Hematopoietic multipotent progenitor cell treated with erythropoietin and hydrocortisone succinate and interleukin-3 and kit ligand, for 8 days (in vitro differentiated cells): ENCODE results near the gene ANKRD63.
A peak's percentile ranks its signal among the peaks of the same experiment; 100 is the strongest.

Source experiments
- DNase-seq: peaks from one replicate; pipeline ENCODE4 v3.0.0-alpha.2; 2015

ANKRD63 gene

DNA sequence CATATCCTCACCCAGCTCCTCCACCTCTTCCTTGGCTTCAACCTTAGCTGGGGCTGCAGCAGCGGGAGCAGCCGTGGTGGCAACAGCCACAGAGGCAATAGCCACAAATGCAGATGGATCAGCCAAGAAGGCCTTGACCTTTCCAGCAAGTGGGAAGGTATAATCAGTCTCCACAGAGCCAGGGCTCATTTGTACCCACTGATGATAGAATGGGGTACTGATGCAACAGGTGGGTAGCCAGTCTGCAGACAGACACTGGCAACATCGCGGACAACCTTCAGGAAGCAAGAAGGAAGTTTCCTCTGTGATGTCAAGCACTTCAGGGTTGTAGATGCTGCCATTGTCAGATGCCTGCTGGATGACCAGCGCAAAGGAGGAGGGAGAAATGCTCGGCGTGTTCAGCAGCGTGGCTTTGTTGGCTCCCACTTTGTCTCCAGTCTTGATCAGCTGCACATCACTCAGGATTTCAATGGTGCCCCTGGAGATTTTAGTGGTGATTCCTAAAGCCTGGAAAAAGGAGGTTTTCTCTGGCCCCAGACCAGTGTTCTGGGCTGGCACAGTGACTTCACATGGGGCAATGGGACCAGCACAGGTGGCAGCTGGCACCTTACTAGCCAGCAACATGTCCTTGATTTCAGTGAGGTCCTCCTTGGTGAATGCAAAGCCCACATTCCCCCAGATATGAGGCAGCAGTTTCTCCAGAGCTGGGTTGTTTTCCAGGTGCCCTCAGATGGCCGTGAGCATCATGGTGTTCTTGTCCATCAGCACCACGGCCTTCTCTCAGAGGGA is 29.7 kb upstream of the ANKRD63 start:
- DNase-seq, result no peak

DNA sequence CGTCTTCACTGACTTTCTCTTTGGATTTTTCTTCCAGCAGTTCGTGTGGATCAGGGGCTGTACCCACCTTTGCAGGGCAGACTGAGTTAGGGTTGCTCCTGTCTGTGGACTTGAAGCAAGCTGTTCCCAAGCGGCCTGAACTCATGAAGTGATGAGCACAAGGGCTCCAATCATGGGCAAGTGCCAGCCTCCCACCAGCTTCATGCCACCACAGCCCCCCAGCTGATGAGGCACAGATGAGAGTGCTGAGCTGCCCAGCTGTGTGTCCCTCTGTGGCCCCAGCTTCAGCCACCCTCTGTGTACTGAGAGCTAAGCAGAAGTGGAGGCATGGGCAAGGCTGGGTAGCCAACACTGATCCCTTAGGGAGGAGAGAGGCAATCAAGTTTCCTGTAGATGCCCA is 28.1 kb upstream of the ANKRD63 start:
- DNase-seq, result no peak

DNA sequence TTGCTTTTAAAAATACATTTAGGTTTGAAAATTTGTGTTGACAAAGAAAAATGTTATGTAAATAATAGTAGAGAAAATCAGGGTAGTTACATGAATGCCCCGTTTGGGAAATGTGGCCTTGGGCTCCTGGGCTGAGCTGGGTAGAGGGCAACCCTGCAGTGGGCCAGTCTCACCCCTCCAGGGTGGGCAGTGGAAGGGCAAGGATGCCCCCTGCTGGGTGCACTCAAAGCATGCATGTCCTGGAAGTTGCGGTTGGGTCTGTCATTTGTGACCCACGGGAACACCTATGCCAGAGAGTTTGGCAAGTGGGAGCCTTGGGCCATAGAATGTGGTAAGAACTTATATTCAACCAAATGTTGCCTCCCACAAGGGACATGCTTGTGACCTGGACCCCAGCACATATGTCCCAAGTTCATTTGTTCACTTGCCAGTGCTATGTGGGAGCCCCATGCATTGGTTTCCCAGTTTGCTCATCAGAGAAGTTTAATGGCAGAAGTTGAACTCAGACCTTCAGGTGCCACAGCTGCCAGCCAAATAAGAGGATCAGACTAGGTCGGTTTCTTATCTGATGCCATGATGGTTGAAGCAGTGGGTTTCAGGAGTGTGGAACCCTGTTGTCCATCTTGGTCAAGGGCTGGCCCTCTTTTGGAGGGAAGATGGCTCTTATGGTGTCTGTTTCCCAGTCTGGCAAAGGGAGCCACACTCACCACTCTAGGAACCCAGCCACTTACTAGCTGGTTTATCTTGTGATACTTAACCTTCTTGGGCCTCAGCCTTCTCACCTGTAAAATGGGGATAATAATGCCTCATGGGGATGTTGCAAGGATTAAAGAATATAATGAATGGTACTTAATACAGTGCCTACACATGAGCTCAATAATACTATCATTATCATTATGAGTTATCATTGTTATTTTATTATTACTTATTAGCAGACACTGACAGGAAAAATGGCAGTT is 27.4 kb upstream of the ANKRD63 start:
- peak; percentile 77 for DNase-seq

DNA sequence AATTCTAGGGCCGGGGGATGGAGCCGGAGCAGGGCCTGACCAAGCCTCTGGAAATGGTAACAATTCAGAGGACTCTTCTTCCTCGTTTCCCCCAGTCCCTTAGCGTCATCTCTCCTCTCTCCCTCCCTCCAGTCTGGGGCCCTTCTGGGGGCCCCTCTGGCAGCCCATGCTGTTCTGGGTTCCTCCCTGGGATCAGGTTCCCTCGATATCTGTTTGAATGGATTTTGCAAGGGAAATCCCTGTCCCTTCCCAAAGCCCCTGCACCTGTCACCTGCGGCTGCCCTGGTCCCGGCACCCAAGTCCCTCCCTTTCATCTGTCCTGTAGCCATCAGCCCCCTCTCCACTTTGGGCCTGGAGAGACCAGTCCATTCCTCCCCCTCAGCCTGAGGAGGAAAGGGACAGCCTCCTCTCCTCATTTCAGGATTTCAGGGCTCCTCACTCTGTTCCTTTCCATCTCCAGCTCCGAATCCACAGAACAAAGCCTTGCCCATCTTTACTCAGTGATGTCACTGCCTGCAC is 26.5 kb upstream of the ANKRD63 start:
- DNase-seq, result no peak

DNA sequence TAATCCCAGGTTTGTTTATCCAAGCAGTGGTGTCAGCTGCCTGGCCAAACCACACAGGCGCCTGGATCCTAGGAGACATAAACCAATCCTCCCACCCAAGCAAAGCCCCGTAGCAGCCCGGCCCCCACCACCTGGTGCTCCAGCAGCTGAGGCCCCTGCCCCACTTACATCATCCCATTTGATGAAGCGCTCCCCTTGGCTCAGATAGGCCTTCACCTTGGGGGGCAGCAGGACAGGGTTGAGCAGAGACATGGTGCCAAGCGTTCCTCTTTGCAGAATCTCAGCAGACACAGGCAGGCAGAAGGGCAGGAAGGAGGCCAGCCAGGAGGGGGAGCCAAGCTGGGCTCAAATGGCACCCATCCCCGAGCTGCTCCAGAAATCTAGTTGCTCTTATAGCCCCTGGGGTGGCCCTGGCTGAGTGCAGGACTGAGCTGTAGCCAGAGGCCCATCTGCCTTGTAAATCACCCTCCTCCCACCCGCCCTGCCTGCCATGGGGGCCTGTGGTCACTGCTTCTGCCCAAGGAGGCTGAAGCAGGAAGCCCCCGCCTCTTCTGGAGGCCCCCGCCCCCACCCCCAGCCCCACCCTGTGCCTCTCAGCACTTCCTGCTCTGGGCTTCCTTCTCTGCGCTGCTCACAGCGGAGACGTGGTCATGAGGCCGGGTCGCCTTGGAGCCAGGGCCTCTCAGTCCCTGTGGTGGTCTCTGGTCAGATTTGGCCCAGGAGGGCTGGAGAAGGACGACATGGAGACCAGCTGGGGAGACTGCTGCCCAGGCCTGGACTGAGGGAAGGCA is 24.8 kb upstream of the ANKRD63 start, which contains the start of gene PLCB2:
PLCB2 (minus strand) TSS at position 515 of the 791 bp plus-strand sequence; CDS start at position 252, 263 bp downstream.
- DNase-seq, result peak; percentile 66

DNA sequence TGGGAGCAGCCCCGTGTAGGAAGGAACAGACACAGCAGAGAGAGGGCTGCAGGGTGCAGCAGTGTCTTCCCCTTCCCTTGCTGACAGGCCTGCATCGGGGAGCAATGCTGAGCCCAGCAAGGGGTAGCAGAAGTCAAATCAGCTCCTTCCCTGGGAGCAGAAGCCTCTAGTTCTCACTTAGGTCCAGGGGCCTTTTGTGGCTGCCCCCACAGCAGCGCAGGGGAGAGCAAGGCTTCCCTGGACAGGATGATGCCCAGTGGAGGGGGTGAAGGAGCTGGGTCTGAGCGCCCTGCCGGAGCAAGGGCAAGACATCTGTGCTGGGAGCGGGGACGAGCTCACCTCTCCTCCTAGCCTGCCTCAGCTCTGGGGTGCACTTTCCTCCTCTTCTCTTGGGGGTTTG is 24.0 kb upstream of the ANKRD63 start:
- peak; percentile 8 for DNase-seq

DNA sequence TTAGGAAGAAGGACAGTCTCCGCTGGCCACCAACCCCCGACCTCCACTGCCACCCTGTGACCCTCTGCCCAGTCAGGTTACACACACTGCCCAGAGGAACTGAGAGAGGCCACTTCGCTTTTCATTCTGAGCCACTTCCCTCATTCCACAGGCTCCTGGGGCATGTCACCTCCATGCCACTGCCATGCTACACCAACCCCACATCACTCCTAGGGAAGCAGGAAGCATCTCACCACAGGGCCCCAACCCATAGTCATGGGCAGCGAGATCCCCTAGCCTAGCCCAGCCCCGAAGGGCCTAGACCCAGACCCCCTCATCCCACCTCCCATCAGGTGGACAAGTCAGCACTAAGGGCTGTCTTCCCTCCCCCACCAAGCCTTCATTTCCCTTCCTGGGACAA is 23.5 kb upstream of the ANKRD63 start:
- DNase-seq, result no peak

DNA sequence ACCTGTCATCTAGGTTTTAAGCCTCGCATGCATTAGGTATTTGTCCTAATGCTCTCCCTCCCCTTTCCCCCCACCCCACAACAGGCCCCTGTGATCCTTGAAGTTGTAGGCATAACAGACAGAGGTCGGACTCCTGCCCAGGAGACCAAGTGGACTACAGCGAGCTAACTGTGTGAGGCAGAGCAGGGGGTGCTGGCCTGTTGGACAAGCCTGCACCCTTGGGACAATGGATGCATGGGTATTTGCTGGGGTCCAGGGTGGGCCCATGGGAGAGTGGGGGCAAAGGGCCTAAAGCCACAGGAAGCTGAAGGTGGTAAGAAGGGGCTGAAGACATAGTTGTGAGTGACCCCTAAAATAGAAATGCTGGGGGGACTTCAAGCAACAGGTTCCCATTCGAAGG is 22.4 kb upstream of the ANKRD63 start:
- DNase-seq, result no peak

DNA sequence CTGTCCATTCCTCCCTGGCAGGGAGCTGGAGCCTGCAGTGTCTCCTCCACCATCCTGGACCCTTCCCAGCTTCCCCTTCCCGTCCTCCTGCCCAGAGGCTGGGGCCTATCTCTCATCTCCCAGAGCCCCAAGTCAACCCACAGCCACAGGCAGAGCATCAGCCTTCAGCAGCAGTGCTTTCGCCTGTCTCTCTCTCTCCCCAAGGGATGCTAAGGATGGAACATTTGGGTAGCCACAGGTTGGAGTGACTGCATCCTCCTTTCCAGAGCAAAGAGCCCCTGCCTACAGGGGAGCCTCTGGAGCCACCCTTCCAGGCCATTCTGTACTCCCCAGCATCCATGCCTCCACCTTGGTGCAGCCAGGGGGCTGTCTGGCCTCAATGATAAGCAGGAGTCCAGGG is 20.7 kb upstream of the ANKRD63 start:
- DNase-seq, result no peak

DNA sequence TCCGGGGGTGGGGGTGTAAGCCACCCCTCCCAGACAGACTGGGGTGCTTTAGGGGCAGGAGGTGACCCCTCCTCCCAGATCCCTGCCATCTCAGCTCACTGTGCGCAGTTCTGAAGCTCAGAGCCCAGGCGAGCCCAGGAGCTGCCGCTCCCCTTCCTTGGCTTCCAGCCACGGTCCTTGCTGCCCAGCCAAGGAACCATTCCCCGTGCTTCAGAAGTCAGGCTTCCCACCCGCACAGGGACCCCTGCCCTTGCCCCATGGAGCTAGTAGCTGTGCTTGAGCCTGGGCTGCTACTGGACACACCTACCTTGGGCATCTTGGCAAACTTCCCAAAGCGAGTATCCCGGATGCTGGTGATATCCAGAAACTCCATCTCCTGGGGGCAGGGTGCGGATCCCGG is 20.1 kb upstream of the ANKRD63 start:
- no peak for DNase-seq

DNA sequence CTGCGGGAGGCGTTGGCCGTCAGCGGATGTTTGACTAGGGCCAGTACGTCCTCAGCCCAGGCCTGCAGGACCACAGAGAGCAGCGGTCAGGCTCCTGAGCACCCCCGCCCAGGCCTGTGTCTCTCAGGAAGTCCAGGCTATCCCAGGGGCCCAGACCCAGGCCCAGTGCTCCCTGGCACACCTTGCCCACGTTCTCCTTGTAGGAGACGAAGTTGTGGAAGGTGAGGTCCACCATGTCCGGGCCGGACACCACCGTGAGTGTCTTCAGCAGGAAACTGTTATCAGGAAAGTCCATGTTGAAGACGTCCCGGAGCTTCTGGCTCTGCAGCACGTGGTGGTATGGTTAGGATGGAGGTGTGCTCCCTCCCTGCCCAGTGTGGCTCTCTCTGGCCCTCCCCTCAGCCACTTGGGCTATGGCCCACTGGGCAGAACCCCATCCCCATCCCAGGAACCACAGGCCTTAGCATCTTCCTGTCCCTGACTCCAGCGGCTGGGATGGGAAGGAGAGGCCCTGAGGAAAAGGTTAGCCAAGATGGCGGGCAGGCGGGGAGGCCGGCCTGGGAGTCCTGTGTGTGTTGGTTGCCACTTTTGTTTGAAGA is 19.5 kb upstream of the ANKRD63 start:
- no peak for DNase-seq

DNA sequence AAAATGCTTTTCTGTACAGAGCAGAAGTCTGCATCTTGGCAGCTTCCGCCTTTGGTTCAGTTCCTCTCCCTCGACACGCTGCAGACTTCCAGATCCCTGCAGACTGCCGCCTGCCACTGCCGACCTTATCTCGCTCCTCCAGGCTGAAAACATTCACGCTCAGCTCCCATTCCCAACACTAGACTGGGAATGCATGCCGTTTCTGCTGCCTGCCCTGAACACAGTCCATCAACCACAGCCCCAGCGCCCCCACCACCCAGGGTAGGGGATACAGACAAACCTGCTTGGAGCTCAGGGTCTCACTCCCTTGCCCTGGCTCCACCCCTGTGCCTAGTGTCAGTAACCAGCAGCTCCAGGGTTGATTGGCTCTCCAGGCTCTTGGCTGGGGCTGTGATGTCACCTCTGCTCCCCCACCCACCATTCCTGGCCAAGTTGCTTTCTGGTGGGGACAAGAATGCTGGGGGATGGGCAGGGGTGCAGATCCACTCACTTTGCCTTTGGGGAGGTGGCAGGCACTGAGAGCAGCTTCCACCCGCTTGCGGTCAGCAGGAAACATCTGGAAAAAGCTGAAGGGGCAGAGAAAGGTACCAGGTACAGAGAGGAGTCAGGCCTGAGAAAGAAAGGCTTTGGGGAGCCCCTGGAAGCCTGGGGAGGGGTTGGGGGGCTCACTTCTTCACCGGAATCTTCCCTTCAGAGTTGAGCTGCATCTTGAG is 18.8 kb upstream of the ANKRD63 start:
- DNase-seq, result no peak

DNA sequence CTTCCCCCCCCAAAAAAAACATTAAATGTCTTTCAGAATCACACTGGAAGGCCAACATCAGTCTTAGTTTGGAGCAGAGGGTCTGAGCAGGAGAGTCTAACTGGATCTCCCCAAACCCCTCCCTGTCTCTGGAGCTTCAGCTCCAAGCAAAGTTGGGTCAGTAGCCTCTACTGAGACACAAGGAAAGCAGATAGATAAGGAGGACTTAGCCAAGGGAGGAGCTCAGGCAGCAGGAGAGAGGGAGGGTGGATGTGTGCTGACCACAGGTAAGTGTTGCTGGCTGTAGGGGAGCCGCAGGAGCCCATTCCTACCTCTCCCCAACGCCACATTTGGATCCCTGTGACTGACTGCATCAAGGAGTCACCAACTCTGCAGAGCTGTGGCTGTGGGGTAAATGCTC is 17.9 kb upstream of the ANKRD63 start:
- no peak for DNase-seq

DNA sequence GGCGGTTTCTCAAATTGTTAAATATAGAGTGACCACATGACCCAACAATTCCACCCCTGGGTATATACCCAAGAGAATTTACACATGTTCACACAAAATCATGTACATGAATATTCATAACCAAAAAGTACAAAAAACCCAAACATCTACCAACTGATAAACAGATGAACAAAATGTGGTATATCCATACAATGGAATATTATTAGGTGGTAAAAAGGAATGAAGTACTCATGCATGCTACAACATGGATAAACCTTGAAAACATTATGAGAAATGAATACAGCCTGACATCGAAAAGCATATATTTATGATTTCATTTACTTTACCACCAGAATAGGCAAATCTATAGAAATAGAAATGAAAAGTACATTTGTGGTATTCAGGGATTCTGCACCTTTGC is 17.5 kb upstream of the ANKRD63 start:
- DNase-seq, result no peak

DNA sequence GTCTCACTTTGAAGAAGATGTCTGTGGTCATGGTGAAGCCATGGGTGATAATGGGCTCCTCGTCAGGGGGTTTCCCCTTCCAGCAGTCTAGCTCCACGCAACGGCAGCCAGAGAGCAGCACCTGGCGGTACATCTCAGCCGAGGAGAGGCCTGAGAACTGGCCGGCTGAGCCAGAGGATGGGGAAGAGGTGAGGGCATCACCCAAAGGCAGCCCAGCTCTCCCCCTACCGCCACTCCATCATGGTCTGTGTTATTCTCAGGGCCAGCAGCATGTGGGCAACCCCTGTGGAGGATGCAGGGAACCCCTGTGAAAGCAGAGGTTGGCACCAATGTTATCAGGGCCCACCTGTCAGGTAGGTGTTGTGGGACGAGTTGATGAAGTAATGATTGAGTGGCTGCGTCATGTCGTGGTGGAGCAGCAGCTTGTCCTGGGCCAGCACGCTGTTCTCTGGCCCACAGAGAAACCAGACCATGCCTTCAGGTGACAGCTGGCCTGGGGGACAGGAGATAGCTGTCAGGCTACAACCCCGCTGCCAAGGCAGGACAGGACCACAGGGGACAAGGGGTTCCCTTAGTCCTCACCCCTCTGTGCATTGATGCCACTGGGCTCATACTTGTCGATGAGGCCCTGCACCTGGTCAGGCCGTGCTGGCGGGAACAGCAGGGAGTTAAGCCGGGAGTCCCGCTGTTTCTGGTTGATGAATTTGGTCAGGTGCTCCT is 15.5 kb upstream of the ANKRD63 start:
- no peak for DNase-seq

DNA sequence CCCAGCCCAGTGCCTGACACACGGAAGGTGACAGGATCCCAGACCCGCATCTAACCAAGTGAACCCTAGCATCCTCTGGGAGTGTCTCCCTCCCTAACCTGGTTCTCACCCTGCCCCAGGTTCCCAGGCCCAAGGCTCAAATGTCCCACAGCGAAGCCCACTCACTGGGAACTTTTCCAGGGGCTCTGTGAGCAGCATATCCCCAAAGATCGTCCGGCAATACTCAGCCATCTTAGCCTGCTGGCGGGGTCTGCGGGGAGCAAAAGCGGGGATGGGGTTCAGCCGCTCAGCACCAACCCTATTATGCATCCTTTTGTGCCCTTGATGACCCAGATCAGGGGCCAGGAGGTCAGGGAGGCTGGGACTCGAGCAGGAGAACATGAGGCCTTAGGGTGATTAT is 14.5 kb upstream of the ANKRD63 start:
- no peak for DNase-seq

DNA sequence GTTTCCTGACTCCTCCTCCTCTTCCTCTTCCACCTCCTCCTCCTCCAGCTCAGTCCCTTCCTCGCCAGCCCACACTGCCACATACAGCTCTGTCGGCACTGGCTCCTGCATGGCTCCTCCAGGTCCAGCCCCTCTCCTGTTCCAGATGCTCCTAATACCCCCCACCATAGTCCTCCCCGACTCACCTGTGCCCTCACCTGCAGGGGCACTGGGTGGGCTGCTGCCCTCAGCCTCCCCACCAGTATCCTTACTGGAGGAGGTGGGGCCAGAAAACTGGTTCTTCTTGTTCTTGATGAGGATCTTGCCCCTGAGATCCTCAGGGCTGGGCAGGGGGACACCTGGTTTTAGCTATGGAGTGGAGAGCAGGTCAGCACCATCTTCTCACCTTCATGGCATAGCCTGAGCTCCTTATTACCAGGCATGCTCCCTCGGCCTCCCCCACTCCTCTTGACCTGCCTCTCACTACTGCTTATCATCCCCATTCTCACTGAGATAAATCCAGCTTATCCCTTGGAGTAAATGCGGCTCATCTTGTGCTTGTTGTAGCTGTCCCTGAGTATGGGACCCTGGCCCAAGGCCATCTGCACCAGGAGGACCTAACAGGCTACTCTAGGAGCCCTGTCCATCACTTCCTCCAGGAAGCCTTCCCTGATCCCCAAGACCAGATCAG is 13.8 kb upstream of the ANKRD63 start:
- no peak for DNase-seq

DNA sequence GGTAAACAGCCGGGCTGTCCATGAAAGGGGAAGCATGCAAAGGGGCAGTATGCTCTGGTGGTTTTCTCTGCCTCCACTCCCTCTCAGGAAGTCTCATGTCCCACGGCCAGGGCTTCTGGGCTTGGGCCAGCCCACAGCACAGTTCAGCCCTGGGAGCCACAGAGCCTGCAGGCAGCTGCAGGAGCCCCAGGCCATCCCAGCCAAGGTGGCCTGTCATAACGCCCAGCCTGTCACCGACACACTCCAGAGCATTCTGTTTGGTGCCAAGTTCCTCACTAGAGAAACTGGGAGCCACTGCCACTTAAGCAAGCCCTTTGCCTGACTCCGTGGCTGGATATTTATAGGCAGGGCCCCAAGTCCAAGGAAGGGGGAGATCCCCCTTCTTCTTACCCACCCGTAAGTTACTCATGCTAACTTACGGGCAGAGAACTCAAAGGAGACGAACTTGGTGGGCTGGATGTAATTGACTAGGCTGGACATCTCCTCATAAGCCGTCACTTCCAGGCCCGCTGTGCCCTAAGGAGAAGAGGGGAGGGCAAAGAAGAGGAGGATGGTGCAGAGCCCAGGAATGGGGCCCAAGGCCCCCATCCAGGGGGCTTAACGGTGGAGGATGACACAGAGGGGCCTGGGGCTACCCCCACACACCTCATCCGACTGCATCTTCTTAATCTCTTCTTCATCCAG is 13.2 kb upstream of the ANKRD63 start:
- no peak for DNase-seq

DNA sequence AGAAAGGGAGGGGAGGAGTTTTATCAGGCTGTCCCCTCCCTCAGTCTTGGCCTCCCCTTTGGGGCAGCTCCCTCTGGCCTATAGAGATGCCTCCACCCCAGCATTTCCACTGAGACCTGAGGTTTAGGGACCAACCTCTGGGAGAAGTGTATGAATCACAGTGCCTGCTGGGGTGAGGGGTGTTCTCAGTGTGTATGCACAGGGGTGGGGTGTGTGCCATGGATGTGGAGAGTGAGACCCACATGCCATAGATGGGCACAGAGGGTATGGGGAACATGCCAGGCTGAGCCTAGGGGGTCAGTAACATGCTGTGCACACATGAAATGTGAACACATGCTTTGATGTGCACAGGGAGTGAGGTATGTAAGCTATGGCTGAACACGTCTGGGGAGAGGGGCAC is 12.4 kb upstream of the ANKRD63 start:
- no peak for DNase-seq
